IPS-18c (cell line): ENCODE measurements around the gene PSMA6.
"Not testable (repeated sequence)": the region's sequence is repeated elsewhere in the genome, so short reads cannot be mapped to it uniquely, and the experiment has no call there.

Experiments used
- H3K4me3 ChIP-seq: 2 replicates; pipeline ENCODE4 v1.7.0; 2013; ENCODE audit warnings: low read depth, mild to moderate bottlenecking, low read length, moderate library complexity; ENCODE audit not compliant: insufficient read depth
- H3K9me3 ChIP-seq: one replicate; pipeline ENCODE4 v1.6.1; 2013; ENCODE audit warnings: mild to moderate bottlenecking, low read length, moderate library complexity; ENCODE audit not compliant: control insufficient read depth, insufficient read depth

PSMA6 gene

DNA sequence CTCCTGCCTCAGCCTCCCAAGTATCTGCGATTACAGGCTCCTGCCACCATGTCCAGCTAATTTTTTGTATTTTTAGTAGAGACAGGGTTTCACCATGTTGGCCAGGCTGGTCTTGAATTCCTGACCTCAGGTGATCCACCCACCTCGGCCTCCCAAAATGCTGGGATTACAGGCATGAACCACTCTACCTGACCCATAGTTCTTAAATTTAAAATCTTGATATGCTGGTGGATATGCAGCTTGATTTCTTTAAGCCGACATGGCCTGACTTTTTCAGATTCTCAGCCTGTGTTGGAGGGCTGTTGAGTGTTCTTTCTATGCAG is 44.0 kb downstream of the PSMA6 start:
- not testable (repeated sequence) for H3K9me3 ChIP-seq, H3K4me3 ChIP-seq

DNA sequence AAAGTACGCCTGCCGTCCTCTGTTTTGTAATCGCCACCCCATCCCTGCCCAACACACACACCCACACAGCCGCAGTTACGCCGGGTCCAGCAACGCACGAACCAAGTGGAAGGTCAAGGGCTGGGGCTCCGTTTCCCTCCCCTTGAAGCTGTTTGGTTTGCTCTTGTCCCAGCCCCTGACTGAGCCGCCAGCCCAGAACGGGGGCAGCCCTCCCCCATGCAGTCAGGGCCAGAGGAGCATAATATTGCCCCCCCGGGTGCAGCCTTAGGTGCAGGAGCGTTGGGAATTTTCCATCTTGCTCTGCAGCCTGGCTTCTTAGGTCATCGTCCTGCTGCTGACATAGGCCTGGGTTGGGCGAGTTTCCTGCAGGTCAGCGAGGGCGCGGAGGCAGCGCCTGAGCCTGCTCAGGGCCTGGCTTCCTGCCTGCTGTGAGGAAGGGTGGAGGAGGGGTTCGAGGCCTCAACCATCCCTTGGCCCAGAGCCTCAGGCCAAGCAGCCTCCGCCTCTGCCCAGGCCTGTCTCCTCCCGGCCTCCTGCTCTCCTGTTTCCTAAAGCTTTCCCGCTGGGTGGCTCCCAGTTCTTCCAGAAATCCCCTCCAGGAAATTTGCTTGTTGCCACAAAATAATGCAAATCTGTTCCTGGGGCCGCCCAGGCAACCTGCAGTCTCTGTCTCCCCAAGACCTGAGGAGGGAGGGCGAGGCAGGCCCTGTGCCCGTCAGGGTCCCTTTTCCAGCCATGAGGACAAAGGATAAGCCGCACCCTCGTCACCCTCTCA is 44.5 kb downstream of the PSMA6 start:
- Histone ChIP-seq H3K4me3 (no peak overlapping the region; the same call in 1 of the 2 replicates), H3K9me3 (peaks cover 2% of the 10 kb centered on the region)

DNA sequence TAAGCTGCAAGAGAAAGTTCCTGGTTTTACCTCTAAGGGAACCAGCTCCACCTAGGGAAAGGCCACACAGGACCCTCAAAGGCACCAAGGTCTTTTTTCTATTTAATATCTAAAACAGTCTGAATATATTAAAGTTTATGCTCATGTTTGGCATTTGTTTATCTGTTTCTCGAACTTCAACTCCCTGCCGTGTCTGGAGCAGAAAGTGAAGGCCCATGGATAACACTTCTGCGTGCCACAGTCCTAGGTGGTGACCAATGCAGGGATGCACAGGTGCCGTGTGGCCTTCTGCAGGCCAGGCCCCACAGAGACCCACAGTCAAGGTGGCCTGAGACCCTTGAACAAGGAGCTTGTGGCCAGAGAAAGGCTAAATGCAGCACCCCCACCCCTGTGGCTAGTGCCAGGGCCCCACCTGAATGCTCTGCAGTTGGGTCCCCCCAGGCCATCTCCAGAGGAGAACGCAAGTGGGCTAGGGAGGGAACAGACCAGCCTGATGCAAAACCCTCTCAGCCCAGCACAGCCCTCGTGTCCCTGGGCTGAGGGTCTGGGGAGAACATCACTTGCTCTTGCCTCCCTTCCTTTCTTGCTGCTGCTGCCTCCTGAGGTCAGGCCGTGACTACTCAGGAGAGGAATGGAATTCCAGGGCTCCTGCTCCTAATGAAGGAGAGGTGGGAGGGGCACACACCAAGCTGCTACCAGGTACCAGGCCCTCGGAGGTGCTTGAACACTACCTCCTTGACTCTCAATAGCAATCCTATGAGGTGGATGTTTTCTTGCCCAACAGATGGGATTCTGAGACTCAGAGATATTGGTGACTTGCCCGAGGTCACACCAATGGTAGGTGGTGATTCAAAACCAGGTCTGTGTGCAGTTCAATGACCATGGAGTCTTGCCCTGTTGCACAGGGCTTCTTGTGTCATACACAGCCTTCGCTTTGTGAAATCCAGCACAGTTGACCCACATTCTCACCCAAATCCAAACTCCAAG is 45.4 kb downstream of the PSMA6 start:
- Histone ChIP-seq H3K9me3 (peaks cover 2% of the 10 kb centered on the region), H3K4me3 (no peak overlapping the region; the same call in 1 of the 2 replicates)

DNA sequence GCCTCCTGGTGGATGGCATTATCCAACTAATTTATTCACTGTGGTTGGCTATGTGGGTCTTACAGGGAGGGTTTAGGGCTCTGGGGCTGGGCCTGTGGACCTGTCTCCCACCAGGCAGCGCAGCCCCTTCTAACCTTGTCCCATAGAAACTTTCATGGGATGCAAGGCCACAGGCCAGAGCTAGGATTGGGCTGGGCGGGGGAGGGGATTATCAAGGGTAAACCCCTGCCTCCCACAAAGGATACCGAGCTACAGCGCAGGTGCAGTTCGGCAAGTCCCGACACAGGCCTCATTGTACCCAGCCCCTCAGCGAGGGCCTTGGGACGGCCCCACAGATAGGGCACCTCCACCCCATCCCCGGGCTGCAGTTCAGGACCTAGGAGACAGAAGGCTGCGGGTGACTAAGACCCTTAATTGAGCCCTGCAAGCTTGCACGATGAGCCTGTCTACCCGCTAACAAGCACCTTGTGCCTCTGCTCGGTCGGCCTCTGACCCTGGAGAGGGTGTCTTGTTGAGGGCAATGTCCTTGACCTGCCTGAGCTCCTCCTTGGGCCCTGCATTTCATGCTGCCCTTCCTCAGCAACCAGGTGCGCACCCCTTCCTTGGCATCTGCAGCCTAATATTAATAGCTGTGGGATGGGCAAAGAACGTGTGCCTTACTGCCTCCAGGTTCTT is 46.7 kb downstream of the PSMA6 start:
- Histone ChIP-seq H3K9me3 (peaks cover 2% of the 10 kb centered on the region), H3K4me3 (no peak overlapping the region)

DNA sequence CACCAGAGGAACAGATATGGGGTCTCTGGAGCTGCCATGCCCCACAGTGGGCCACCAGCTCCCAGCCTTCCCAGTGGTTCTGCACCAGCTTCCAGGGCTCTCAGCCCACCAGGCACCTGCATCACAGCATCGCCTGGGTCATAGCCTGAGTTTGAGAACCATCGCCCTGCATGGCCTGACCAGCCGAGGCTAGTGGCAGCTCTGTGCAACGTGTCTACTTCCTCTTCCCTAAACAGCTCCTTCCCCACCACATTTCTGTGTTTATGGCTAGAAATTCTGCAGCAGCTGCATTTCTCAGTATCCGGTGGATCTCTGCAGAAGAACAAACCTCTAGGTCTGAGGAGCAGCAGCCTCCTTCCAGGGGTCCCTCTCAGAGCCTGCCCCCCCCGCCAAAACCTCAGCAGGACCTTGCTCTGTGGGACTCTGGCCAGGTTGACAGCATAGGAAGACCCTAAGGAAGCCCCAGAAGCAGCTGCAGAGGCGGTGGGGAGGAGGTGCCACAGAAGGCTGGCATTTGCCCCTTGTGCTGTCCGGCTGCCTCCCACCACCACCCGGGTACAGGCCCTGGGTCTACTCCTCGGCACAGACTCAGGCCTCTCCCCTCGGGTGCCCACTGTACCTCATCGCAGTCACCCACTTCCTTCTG is 47.7 kb downstream of the PSMA6 start:
- no peak overlapping the region; the same call in 1 of the 2 replicates for H3K4me3 ChIP-seq

DNA sequence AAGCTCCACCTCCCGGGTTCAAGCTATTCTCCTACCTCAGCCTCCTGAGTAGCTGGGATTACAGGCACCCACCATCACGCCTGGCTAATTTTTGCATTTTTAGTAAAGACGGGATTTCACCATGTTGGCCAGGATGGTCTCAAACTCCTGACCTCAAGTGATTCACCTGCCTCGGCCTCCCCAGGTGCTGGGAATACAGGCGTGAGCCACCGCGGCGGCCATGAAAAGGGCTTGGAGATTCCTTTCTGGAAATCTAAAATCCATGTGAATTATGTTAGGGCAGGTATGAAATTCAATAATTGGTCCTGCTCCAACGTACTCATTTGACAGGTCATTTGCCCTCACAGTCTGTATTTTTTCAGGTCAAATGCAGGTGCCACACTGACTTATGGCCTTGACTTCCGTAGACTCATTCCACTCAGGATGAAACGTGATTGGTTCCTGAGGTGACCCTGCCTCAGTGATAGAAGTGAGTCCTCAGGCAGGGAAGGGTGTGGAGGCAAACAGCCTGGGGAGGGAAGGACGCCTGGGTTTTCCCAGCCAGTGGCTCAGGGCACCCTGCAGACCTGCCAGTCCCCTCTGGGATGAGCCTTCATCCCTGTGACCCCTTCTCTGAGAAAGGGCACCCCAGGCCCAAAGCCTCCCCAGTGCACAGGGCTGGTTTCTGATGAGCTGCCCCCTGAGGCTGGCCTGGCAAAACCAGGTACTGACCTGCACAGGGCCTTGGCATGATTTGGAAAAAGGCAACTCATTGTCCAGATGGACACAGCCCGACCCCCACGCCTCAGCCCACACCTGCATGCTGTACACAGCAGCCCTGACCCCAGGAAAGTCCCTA is 48.7 kb downstream of the PSMA6 start:
- Histone ChIP-seq H3K4me3 (no peak overlapping the region), H3K9me3 (peaks cover 2% of the 10 kb centered on the region)

More for the DNA sequence above, 47.7 kb downstream of the PSMA6 start:
- peaks cover 2% of the 10 kb centered on the region for H3K9me3 ChIP-seq

DNA sequence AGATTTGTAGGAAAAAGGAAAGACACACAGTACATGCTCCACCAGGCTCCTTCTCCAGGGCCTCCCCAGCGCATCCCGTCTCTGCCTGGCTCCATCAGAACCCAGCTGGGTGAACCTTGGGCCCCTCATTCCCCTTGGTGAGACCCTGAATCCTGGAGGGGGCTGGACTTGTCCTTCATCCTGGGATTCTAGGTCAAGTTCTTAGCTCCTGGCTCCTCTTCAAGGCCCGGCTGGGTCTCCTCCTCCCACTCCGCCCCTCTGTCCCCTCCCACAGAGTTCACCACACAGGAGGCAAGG is 49.2 kb downstream of the PSMA6 start:
- no peak overlapping the region for H3K4me3 ChIP-seq

DNA sequence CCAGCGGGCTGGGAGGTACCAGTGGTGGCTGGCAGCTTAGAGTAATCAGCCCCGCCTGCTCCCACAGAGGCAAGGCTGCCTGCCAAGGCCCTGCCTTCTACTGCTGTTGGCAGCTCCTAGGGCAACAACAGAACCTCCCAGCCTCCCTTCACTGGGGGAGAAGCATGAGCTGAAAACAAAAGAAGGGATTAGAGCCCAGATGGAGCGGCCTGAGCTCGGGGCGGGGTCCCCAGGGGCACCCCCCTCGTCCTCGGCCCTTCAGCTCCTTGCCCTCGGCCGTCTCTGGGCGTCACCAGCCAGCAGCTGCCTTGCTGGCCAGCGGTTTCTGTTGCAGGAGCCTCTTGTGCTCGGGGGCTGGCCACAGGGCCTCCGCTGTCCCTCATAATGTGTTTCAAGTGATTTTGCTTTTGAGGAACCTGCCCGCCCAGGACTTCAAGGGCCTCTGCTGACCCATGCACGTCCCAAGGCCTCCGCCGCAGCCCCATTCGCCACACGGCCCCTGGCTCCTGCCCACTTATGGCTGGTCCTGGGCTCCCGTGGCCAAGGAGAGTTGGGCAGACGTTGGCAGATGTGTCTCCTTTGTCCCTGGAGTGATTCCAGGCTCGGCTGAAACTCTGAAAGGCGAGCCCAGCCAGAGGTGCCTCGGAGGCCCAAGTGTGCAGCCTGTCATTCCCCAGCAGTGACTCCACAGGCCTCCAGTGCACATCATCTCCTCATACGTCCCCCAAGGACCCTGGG is 49.7 kb downstream of the PSMA6 start:
- H3K4me3 ChIP-seq = no peak overlapping the region

More for the DNA sequence above, 49.2 kb downstream of the PSMA6 start:
- H3K9me3 ChIP-seq = peaks cover 2% of the 10 kb centered on the region

DNA sequence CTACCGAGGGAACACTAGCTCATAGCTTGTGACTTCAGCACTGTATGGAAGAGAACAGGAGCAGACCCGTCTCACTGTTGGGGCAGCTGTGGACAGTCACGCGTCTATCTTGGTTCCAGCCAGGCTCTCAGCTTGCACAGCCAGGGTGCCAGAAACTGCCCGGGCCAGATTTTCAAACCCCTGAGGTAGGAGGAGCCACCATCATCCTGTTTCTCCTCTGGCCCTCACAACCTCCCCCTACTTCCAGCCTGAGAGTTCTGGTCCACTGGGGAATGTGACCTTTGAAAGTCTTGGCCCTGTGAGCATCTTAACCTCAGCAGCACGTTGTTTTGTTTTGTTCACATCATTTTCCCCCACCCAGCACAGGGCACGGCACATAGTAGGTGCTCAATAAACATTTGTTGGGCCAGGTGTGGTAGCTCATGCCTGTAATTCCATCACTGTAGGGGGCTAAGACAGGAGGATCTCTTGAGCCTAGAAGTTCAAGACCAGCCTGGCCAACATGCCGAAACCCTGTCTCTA is 50.4 kb downstream of the PSMA6 start:
- no peak overlapping the region for H3K4me3 ChIP-seq
- H3K9me3 ChIP-seq = peaks cover 2% of the 10 kb centered on the region

More for the DNA sequence above, 49.7 kb downstream of the PSMA6 start:
- peaks cover 2% of the 10 kb centered on the region for H3K9me3 ChIP-seq

DNA sequence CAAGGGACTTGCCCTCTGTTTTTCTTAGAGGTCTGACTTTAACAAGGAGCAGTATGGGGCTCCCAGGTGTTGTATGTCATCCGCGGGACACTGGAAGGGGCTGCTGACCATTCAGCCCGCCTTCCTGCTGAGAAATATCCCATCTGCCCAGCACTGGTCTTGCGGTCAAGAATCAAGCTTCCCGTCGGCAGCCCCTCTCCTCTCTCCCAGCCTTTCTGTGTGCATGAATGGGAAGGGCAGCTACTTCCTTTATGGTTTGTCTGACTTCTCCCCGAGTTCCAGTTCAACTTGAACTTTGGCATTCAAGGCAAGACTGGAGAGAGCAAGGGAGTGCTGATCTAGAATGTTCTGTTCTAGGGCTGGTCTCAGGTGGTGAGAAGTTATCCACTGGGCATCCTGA is 51.5 kb downstream of the PSMA6 start:
- H3K4me3 ChIP-seq = no peak overlapping the region
- no peaks in the 10 kb centered on the region for H3K9me3 ChIP-seq

DNA sequence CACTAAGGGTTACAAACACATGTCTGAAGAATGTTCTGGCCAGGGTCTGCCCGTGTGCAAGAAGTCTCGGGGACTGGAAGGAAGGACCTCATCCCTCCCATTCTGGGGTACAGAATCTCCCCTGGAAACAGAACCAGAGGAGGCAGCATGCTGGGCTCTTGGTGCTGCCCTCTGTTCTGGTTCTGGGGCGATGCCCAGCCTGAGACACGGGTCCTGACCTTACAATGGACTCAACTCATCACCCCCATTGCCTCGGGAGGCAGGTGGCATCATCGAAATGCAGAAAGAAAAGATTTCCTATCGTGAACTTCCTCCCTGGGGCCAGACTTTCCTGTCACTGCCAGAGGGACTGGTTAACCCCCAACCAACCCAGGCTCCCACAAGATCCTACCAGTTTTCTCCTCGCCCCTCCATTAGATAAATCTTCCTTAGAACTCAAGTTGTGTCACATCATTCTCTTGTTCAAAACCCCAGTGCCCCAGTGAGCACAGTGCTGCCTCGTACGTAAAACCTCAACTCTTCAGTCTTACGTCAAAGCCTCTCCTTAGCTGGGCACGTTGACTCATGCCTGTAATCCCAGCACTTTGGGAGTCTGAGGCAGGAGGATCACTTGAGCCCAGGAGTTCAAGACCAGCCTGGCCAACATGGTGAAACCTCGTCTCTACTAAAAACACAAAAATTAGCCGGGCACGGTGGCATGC is 52.1 kb downstream of the PSMA6 start:
- no peak overlapping the region for H3K4me3 ChIP-seq

DNA sequence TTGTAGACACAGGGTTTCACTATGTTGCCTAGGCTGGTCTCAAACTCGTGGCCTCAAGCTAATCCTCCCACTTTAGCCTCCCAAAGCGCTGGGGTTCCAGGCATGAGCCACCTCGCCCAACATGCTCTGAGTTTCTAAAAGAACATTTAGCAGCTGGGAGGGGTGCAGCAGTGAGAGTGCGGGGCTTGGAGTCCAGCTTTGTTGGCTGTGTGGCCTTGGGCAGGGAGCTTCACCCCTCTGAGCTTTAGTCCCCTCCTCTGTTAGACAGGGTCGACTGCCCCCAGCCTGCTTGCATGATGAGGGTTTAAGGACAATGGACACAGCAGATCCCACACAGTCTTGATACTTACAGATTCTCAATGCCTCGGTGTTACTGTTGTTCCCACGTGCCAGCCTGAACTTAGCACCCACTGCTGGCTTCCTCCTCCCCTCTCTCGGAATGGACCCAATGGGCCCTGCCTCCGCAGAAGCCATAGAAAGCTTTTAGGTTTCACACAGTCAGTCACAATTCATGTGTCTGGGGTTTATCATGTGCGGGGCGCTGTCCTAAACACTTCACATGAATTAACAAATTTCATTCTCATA is 54.6 kb downstream of the PSMA6 start:
- no peaks in the 10 kb centered on the region for H3K9me3 ChIP-seq
- no peak overlapping the region for H3K4me3 ChIP-seq

More for the DNA sequence above, 52.1 kb downstream of the PSMA6 start:
- no peaks in the 10 kb centered on the region for H3K9me3 ChIP-seq

DNA sequence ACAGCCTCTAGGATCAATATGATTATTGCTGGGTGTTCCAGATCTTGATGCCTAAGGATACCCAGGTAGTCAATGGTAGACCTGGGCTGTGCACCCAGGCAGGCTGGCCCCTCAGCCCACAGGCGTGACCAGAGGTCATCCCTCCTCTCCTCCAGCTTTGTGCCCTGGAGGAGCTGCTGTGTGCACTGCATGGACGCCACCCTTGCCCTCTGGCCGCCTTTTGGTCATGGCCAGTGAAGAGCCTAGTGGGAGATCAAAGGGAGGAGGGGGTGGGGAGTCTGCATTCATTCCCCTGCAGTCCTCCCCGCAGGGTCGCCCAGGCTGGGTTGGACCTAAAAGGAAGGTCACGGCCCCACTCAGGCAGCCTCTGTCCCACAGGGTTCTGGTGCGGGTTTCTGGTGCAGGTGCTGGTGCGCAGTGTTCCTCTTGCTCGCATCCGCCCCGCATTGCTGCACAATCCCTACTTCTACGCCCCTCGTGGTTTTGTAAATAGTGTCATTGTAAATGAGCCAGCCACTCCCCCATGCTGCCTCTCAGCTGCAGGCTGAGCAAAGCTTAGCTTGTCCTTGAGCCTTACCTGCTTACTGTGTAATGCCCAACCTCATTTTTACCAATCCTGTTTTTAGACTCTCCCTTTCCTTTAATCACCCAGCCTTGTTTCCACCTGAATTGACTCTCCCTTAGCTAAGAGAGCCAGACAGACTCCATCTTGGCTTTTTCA is 55.3 kb downstream of the PSMA6 start:
- Histone ChIP-seq H3K9me3 (no peaks in the 10 kb centered on the region), H3K4me3 (no peak overlapping the region)

DNA sequence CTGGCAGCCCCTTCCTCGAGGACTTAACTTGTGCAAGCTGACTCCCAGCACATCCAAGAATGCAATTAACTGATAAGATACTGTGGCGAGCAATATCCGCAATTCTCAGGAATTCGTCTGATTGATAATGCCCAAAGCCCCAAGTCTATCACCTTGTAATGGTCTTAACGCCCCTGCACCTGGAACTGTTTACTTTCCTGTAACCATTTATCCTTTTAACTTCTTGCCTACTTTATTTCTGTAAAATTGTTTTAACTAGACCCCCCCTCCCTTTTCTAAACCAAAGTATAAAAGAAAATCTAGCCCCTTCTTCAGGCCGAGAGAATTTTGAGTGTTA is 55.8 kb downstream of the PSMA6 start:
- not testable (repeated sequence) for H3K9me3 ChIP-seq, H3K4me3 ChIP-seq
